Measurements from ENCODE around the gene ZRANB3.
A peak's percentile ranks its signal among the peaks of the same experiment; 100 is the strongest.
"Not testable (repeated sequence)": the region's sequence is repeated elsewhere in the genome, so short reads cannot be mapped to it uniquely, and the experiment has no call there.

The ZRANB3 gene

DNA sequence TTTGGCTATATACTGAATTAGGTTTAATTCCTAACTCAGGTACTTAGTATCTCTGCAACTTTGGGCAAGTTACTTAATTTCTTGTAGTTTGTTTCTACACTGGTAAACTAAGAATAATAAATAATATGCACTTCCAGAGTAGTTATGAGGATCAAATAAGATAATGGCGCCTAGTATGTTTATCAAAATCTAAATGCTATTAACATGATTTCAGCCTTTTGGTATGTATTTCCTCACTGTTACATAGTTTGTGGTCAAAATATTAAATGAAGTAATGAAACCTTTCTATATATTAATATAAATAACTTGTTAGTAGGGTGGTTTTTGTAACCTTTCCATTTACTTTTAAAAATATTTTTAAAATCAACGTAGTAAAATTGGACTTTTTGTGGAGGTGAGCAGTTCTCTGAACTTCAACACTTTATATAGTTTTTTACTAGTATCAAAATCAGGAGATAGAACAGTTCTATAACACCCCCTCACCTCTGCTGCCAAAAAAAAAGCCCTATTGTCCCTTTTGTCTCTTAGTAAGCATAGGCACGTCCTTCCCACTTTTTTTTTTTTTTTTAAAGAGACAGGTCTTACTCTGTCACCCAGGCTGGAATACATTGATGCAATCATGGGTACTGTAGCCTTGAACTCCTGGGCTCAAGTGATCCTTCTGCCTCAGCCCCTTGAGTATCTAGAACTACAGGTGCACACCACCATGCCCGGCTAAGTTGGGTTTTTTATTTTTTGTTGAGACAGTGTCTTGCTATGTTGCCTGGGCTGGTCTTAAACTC is 434.2 kb downstream of the ZRANB3 start:
- no peak overlapping the region for H3K4me3 ChIP-seq (ENCODE audit: low read depth, low read length)
- DNase-seq (ENCODE audit: low read depth): no peak
- TF ChIP-seq, protein P1, sequence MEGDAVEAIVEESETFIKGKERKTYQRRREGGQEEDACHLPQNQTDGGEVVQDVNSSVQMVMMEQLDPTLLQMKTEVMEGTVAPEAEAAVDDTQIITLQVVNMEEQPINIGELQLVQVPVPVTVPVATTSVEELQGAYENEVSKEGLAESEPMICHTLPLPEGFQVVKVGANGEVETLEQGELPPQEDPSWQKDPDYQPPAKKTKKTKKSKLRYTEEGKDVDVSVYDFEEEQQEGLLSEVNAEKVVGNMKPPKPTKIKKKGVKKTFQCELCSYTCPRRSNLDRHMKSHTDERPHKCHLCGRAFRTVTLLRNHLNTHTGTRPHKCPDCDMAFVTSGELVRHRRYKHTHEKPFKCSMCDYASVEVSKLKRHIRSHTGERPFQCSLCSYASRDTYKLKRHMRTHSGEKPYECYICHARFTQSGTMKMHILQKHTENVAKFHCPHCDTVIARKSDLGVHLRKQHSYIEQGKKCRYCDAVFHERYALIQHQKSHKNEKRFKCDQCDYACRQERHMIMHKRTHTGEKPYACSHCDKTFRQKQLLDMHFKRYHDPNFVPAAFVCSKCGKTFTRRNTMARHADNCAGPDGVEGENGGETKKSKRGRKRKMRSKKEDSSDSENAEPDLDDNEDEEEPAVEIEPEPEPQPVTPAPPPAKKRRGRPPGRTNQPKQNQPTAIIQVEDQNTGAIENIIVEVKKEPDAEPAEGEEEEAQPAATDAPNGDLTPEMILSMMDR (IDR thresholded peaks at IDR 0.05; ENCODE audit: control insufficient read depth, extremely low read depth, insufficient read depth): no peak

DNA sequence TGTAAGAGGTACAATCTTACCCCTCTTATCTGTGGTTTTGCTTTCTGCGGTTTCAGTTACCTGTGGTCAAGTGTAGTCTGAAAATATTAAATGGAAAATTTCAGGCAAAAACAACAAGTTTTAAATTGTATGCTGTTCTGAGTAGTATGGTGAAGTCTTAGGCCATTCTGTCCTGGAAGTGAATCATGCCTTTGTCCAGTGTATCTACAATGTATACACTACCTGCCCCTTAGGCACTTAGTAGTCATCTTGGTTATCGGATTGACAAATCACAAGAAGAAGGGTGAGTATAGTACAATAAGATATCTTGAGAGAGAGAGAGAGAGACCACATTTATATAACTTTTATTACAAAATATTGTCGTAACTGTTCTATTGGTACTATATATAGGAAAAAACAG is 435.4 kb downstream of the ZRANB3 start:
- no peak for DNase-seq (ENCODE audit: low read depth)
- TF ChIP-seq, protein P1 (IDR thresholded peaks at IDR 0.05; ENCODE audit: control insufficient read depth, extremely low read depth, insufficient read depth): no peak
- no peak overlapping the region for H3K4me3 ChIP-seq (ENCODE audit: low read depth, low read length)

DNA sequence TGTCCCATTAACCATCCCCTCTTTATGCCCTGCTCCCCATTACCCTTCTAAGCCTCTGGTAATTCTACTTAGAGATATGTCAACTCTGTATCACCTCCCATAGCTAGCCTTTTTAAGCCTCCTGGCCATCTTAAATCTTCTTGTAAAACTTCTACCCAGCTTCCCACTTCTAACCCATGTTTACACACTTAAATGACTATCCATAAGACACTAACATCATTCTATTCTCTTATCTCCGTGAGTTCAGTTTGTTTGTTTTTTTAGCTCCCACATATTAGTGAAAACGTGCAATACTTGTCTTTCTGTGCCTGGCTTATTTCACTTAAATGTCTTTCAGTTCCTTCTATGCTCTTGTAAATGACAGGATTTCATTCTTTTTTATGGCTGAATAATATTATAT is 436.5 kb downstream of the ZRANB3 start:
- TF ChIP-seq, protein P1 (IDR thresholded peaks at IDR 0.05; ENCODE audit: control insufficient read depth, extremely low read depth, insufficient read depth): no peak
- no peak overlapping the region for H3K4me3 ChIP-seq (ENCODE audit: low read depth, low read length)
- DNase-seq (ENCODE audit: low read depth): no peak

DNA sequence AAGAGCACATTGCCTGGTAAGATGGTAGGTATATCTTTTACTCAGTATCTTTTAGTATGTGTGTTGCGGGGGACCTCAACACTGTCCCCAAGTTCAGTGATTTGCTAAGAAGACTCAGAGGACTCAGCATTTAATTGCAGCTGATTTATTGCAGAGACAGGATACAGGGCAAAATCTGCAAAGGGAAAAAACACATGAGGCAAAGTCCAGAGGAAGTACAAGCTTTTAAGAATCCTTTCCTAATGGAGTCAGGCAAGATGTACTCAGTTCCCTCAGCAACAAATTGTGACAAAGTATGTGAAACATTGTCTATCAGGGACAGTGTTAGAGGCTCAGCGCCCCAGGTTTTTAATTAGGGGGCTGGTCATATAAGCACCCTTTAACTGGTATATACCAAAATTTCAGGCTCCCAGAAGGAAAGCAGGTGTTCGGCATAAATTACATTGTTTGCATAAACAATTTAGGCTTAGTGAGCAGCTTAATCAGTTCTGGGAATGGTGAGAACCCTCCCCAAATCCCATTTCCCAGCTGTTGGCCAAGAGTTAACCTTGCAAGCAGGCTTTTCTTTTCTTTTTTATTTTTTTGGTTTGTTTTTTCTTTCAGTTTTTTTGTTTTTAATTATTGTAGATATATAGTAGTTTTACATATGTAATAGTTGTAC is 437.2 kb downstream of the ZRANB3 start:
- H3K4me3 ChIP-seq (ENCODE audit: low read depth, low read length): no peak overlapping the region
- TF ChIP-seq, protein P1 (IDR thresholded peaks at IDR 0.05; ENCODE audit: control insufficient read depth, extremely low read depth, insufficient read depth): no peak
- DNase-seq (ENCODE audit: low read depth): no peak

DNA sequence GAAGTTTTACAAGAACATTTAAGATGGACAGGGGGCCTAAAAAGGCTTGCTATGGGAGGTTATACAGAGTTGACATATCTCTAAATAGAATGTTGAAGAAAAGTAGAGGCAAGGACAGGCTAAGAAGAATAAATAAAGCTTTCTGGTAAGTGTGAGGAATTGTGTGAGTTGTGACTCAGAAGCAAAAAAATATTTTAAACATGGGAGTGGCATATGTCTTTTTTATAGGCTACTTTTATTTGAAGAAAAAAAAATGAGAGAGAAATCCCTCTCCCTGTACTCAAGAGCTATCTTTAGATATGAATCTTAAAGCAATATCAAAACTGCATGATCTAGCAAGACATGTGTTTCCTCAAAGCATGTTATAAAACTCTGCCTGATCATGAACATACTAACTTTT is 437.8 kb downstream of the ZRANB3 start:
- no peak overlapping the region for H3K4me3 ChIP-seq (ENCODE audit: low read depth, low read length)
- TF ChIP-seq, protein P1 (IDR thresholded peaks at IDR 0.05; ENCODE audit: control insufficient read depth, extremely low read depth, insufficient read depth): no peak
- DNase-seq (ENCODE audit: low read depth): no peak

DNA sequence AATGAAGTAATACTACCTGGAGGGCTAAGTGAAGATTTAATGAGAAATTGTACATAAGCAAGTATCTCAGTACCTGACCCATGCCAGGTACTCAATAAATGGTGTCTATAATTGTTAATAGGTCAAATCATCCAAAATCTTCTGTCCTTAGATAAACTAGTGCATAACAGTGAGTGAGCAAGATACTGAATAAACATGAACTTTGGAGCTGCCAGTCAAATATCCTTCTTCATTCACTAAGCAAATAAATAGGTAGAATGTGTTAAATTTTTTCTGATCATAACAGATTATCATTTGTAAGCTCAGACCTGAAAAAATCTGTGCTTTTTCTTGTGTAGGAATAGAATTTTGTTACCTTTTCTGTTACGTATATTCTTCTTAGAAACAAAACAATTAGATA is 439.3 kb downstream of the ZRANB3 start:
- DNase-seq (ENCODE audit: low read depth): peak; percentile 57
- H3K4me3 ChIP-seq (ENCODE audit: low read depth, low read length): no peak overlapping the region
- TF ChIP-seq, protein P1 (IDR thresholded peaks at IDR 0.05; ENCODE audit: control insufficient read depth, extremely low read depth, insufficient read depth): no peak

DNA sequence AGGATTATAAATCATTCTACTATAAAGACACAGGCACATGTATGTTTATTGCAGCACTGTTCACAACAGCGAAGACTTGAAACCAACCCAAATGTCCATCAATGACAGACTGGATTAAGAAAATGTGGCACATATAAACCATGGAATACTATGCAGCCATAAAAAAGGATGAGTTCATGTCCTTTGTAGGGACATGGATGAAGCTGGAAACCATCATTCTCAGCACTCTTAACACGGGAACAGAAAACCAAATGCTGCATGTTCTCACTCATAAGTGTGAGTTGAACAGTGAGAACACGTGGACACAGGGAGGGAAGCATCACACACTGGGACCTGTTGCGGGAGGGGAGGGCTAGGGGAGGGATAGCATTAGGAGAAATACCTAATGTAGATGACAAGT is 441.4 kb downstream of the ZRANB3 start:
- not testable (repeated sequence) for DNase-seq (ENCODE audit: low read depth); H3K4me3 ChIP-seq (ENCODE audit: low read depth, low read length)
